ENCODE data around the gene SPATS1. TPM values are rescaled to one million over a fixed set of nuclear protein-coding genes. Genes with fewer than 3 reads are reported as not detected.

The SPATS1 gene
- total RNA-seq, 1 experiment from 2014 or later = not detected

GRCh38 chr6:44333942-44334341 lies 8.5 kb upstream of the SPATS1 start (continued):
- TF ChIP-seq AR (CRISPR knock-in tag; IDR thresholded peaks at IDR 0.05) (no peak), PRRX2 (CRISPR knock-in tag; IDR thresholded peaks at IDR 0.05) (no peak), AFF4 (CRISPR knock-in tag; IDR thresholded peaks at IDR 0.05; ENCODE audit: borderline replicate concordance) (no peak)

- no peak overlapping the region for H3K27ac Mint-ChIP-seq
- no peak overlapping the region for H3K4me3 Mint-ChIP-seq
- H3K27me3 Mint-ChIP-seq (ENCODE audit: low read depth) = no peaks in the 10 kb centered on the region; the same call in 1 of the 2 replicates
- POLR2A ChIA-PET = no interaction called here
- H3K4me1 Mint-ChIP-seq = peaks cover 22% of the 10 kb centered on the region
- ATAC-seq (no peak), DNase-seq (ENCODE audit: low spot score) (no peak)
- H3K9me3 Mint-ChIP-seq = no peaks in the 10 kb centered on the region
- TF ChIP-seq E2F5 (CRISPR knock-in tag; IDR thresholded peaks at IDR 0.05) = no peak
- H3K36me3 Mint-ChIP-seq = no peaks in the 10 kb centered on the region
- CTCF ChIA-PET = interaction anchor here (0.8 to 5.0 kb wide), 7 partner anchors 9 to 99 kb away, joined by 3 to 67 read pairs (median 13); partner anchors contain the start of genes AARS2, SLC35B2 and TMEM151B
Measured at GRCh38 chr6:44335631-44336030, 6.8 kb upstream of the SPATS1 start.

- peak; percentile 89 for ATAC-seq
- Mint-ChIP-seq H3K27ac (no peak overlapping the region), H3K36me3 (no peaks in the 10 kb centered on the region), H3K4me1 (peaks cover 28% of the 10 kb centered on the region), H3K9me3 (no peaks in the 10 kb centered on the region), H3K27me3 (ENCODE audit: low read depth) (peaks cover 16% of the 10 kb centered on the region), H3K4me3 (no peak overlapping the region)
- ChIA-PET CTCF (interaction anchor here (0.9 to 5.0 kb wide), 9 partner anchors 26 to 238 kb away, joined by 3 to 67 read pairs (median 4); partner anchors contain the start of genes AARS2, SLC35B2 and TMEM151B), POLR2A (interaction anchor here (0.6 kb wide), 1 partner anchor 26 kb away, joined by 3 read pairs; no protein-coding TSS in a partner anchor)
- TF ChIP-seq ESRRA (CRISPR knock-in tag; IDR thresholded peaks at IDR 0.05; ENCODE audit: borderline replicate concordance) (peak; percentile 92; the same call in 1 of the 2 replicates), CTCF (IDR thresholded peaks at IDR 0.05) (peak; percentile 61), ZNF425 (CRISPR knock-in tag; conservative IDR thresholded peaks at IDR 0.05) (no peak), SP1 (CRISPR knock-in tag; conservative IDR thresholded peaks at IDR 0.05) (0 out of 2 replicates have a peak, but pooled peaks have one; percentile 20), JUN (CRISPR knock-in tag; IDR thresholded peaks at IDR 0.05) (no peak), E2F4 (CRISPR knock-in tag; IDR thresholded peaks at IDR 0.05; ENCODE audit: borderline replicate concordance, low read depth) (no peak)
- peak; percentile 78 for DNase-seq (ENCODE audit: low spot score)
Measured at GRCh38 chr6:44338228-44339122, 4.0 kb upstream of the SPATS1 start.
